Activated CD4-positive, alpha-beta T cell treated with anti-CD3 and anti-CD28 coated beads, Interleukin-2, Interleukin-4, amounts not matched to agents 100 ng/mL and 50 ng/mL, durations not matched to agents 16 hours and 8 hours (primary cell): ENCODE results near the gene POLG.
A peak's percentile ranks its signal among the peaks of the same experiment; 100 is the strongest.

Source experiments
- DNase-seq: peaks from one replicate; pipeline ENCODE4 v3.0.0-alpha.2; 2020; ENCODE audit warnings: low spot score

POLG gene

DNA sequence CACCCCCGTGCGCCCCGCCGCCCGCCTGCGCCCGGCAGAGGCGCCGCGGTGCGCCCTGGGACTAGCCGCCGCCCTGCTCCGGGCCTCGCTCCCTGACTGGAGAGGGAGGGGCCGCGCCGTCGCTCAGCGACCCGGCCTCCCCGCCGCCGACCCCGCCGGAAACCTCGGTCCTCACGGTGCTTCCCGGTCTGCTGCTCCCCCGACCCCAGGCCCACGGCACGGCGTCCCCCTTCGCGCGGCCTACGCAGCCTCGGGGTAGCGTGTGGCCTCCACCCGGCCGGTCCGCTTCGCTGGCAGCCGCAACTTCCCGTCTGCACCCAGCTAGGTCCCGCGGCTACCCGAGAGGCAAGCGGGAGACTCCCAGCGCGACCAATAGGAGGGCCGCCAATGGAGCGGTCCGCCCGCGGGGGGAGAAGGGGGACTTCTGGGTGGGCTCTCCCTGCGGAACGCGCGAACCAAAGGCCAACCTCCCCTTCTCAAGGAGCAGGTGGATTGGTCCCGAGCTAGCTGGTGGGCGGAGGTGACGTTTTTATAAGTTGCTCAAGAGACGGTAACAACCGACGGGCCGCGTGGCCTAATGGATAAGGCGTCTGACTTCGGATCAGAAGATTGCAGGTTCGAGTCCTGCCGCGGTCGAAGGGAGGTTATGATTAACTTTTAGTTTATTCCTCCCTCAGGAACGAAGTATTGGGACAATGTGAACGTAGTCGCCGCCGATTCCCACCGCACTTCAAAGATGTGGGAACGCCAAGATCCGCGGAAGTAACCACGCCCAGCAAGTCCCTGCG, at the start of gene POLG:
TSS of gene POLG (minus strand) at position 315 of the 788 bp plus-strand sequence. CDS start 1,070 bp downstream, outside the sequence.
- DNase-seq, result peak; percentile 99

- no peak for DNase-seq
Measured at GRCh38 chr15:89384176-89384604, 49.6 kb upstream of the POLG start.

DNA sequence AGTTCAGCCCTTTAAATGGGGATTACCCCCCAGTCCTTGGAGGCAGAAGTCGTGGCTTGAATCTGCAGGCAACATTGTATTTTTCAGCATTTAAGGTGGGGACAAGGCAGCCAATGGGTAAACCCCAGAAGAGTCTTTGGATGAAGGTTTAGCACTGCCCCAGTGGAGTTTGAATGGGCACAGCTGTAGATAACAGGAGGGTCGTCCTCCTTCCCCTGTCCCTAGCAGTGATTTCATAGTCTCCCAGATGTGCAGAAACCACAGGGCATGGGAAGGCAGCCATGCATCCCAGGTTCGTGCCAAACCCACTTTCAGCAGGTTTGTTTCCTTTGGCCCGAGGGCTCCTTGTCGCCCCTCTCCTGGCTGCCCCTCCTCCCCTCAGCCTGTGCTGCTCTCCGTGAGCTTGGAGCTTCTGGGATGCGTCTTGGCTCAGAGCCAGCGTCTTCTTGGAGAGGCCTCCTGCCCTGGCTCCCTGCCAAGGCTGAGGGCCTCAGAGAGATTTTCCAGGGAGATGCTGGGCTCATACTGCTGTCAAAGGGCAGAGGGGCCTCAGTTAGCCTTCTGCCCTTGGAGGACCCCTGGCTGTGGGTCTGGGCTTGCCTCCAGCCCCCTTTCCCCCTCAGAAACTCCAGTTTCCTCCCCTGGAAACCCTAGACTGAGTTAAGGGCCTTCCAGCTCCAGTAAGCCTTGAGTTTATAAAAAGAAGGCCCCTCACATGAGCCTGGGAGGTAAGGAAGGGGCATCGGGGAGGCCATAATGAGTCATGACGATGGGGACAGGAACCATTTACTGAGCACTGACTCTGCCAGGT, 48.9 kb upstream of the POLG start:
- DNase-seq, result no peak

- no peak for DNase-seq
Measured at GRCh38 chr15:89381888-89382686, 47.5 kb upstream of the POLG start.

- no peak for DNase-seq
Measured at GRCh38 chr15:89381331-89381730, 46.7 kb upstream of the POLG start.

DNA sequence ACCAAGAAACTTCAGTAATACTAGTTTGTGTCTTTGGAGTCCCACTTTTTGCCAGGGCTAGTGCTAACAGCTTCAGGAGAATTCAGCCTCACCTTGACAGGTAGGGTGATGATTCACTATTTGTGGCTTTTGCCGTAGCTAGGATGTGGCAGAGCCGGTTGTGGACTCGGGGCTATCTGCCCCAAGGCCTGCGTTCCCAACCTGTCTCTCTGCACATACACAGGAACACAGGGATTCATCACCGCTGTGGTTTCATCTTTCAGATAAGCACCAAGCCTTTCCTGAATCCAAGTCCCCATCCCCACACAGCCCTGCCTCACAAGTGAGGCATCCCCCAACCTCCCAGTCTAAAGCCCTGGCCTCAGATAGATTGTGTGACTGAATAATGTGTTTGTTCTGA, 45.2 kb upstream of the POLG start:
- no peak for DNase-seq

DNA sequence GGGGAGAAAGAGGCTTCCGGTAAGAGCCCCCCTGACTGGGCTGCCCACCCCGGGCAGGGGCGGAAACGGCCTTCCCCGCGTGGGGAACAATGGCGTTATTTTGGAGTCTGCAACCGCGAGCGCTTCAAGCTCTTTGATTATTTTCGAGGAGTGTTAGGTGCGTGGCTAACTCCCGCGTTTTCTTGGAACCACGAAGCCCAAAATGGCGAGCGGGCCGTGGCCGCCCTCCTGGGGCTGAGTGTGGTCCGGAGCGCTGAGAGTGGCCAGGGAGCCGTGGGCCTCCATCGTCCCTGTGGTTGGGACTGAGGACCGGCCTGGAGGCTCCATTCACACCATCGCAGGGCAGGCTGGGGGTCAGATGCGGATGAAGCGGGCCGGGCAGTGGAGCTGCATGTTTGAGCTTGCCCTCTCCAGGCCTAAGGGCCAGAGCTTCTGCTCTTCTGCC, 44.6 kb upstream of the POLG start:
- DNase-seq, result no peak

GRCh38 chr15:89378296-89379151, 43.9 kb upstream of the POLG start:
- no peak for DNase-seq

GRCh38 chr15:89377842-89378295, 43.2 kb upstream of the POLG start:
- DNase-seq, result no peak

DNA sequence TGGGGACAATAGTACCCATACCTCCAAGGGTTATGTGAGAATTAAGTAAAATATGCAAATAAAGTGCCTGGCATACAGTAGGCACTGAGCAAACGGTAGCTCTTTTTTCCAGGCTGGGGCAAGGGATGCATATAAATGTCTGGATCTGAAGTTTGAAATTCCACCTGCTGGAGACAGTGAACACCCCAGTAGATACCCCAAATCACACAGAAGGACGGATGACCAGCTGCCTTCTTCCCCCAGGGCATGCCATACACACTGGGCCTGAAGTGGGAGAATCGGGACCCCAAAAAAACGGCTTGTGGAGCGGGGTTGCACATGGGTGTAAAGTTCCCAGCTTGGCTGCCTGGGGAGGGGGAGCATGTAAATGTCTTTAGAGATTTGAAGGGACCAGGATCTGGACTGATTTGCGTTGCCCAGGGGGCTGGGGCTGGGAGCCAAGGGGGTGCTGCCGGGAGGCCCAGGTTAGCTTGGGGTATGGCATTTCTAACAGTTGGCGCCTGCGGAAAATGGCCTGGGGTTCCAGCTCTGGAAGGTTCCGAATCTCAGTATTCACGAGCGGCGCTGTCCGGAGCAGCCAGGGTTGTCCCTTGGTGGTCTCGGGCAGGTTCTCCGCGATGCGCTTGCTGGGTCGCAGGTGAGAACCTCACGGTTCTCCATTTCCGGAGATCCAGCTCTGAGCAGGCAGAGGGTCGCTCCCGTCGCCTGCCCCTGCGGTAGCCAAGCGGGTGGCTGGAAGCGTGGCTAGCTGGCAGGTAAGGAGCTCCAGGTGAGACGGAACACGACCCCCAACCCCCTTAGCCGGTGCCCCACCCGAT, 42.6 kb upstream of the POLG start:
- no peak for DNase-seq

- DNase-seq, result no peak
Measured at GRCh38 chr15:89376388-89376787, 41.8 kb upstream of the POLG start.

- DNase-seq, result no peak
Measured at GRCh38 chr15:89375093-89376005, 40.7 kb upstream of the POLG start.

DNA sequence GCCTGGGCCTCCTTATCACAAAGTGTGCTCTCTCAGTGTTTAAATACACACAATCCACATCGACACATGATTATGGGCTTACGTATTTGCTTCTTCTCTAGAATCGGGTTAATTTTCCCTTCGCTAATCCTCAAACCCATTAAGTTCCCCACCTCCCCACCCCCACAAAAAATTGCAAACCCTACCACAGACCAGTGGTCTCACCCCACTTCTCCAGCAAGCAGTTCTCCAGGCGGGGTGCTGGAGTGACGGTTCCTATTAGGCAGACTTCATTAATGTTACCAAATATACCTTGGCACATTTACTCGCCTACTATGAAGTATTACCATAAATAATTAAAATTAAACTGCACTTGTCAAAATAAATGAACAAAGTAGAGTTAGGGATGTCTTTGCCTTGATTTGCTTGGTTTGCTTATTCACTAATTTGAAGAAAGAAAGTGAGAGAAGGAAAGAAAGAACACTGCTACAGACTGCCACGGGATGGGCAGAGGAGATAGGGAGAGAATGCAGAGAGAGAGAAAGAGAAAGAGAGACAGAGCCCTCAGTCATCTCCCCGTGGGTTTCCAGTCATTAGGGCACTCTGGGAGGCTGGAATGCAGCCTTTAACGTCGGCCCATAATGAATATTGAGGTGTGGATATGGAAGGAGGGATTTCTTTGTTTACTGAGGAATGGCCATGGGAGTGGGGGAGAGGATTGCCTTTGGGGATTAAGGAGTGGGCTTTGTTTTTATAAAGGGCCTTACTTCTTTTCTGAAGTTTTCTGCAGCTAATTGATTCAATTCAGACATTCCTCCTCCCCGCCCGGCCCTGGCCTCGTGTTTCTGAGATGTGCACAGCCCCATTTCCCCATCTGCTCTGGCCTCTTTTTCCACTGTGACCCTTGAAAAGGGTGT, 39.7 kb upstream of the POLG start:
- no peak for DNase-seq

DNA sequence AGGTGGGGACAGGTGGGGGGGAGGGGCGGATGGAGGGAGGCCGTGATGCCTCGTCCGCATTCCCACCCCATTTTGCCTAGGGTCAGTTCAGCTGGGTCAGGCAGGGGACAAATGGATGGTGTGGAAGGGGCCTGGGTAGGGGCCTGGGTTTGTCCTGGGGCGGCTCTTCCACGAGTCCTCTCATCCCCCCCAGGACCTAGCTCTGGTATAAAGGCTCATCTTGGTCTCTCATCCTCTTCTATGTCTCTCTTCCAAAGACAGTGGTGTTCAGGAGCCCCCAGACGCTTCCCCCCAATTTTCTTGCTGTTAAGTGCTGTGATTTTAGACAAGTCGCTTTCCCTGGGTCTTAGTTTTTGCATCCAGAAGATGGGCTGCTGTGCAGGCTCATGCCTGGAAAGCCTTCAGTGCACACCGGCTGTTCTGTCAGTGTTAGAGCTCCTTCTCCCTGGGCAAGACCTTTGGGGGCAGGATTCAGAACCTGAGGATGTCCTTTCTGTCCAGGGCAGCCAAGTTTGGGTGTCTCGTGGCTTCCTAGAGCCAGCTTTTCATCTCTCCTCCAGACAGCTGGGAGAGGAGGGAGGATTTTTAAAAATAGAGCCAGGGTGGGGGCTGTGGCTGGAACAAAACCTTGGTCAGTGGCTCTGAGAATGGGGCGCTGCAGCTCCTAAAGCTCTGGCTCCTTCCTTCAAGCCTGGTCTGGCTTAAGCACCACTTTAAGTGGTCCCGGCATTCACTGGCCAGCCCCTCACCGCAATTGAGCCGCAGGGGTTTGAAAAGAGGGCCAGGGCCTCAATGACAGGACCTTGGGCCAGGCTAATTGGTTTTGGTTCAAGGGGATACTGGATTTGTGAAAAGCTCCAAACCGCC, 37.7 kb upstream of the POLG start:
- no peak for DNase-seq

DNA sequence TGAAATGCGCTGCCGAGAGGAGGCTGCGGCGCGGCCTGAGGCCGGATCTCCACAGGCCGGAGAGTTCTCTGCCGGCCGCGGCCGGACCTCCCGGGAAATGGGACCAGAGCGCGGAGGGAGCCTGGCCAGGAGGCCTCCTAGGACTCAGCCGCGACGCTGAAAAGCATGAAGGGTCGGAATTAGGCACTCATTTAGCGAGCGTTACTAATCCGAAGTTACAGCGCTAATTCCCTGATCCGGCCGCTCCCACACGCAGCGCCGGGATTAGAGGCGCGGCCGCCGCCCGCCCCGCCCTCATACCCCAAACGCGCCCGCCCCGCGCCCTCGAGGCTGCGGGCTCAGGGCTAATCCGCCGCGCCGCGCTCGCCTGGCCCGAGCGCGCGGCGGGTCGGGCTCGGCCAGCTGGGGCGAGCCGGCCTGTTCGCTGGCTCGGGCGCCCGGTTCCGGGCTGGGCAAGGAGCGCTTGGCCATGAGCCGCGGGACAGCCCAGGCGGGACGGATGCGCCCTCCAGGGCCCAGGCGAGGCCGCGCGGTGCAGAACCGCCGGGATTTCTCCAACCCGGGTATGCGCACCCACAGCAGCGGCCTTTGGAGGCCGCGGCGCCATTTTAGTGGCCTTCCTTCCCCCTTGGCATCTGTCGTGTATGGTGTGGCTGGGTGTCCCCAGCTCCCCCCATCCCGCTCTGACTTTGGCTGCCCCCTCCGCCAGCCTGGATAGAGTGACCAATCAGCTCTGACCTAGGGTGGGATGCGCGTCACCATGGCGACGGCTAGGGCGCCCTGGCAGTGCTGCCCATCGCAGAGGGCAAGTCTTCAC, 36.8 kb upstream of the POLG start:
- no peak for DNase-seq

DNA sequence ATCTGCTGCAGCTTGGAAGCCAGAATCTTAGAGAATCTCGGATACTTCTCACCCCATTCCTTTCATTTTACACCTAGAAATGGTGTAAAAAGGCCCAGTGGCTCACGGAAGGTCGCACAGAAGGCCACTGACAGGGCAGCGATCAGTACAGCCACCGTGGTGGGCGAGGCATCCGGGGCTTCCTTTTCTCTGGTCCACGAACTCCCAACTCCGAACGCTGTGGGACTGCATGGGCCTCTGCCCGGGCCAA, 36.3 kb upstream of the POLG start:
- DNase-seq, result no peak
